B cell (primary cell): ENCODE results near the gene BIRC5. TPM values are rescaled to one million over a fixed set of nuclear protein-coding genes. Genes with fewer than 3 reads are reported as not detected.

ENCODE experiments used
- ATAC-seq: fragments of 200-7000 bp; cut with Tn5 transposase; one replicate; pipeline ENCODE4 v1.10.0; 2021; ENCODE audit warnings: low read depth, mild to moderate bottlenecking, moderate number of reproducible peaks, moderate library complexity
- CTCF ChIA-PET: fragments of 350-600 bp; sonication (Branson Sonifier 250); formaldehyde crosslinking; loops from one replicate; lab custom pipeline; 2021; ENCODE audit warnings: antibody characterized with exemption, inconsistent platforms; lab: Charles Lee
- POLR2A ChIA-PET: fragments of 350-600 bp; sonication (Branson Sonifier 250); formaldehyde crosslinking; loops from one replicate; lab custom pipeline; 2021; ENCODE audit warnings: antibody characterized with exemption; lab: Charles Lee
- DNase-seq: peaks from one replicate; pipeline ENCODE4 v3.0.0; 2013
- H2AFZ ChIP-seq: 2 replicates; pipeline ENCODE4 v1.6.1; 2012; ENCODE audit warnings: mild to moderate bottlenecking, low read depth, low read length; ENCODE audit not compliant: insufficient read depth, poor library complexity, severe bottlenecking
- H3K27ac ChIP-seq, 2 donors: 1 replicate in 1 of 2; 2 replicates in 1 of 2; pipeline ENCODE4 v1.5.1; 2012 to 2013; ENCODE audit warnings: low read length in 2 of 2, mild to moderate bottlenecking in 2 of 2, moderate library complexity in 1 of 2
- H3K27me3 ChIP-seq, 4 experiments: fragments of 200-600 bp in 1 of 4; sonication (generic) in 1 of 4; replicated peaks in 1 of 4; 1 replicate in 2 of 4; 2 replicates in 2 of 4; pipeline versions ENCODE4 v1.6.1 to v1.7.0; 2013 to 2016; ENCODE audit warnings: low read length in 3 of 4, mild to moderate bottlenecking in 2 of 4, mixed read lengths in 1 of 4, moderate library complexity in 1 of 4; ENCODE audit not compliant: insufficient read depth in 4 of 4, control insufficient read depth in 3 of 4; ENCODE audit errors: control extremely low read depth in 1 of 4
- H3K36me3 ChIP-seq, 2 experiments: replicated peaks in 1 of 2; 1 replicate in 1 of 2; 2 replicates in 1 of 2; pipeline versions ENCODE4 v1.6.1 to v1.7.1; 2013; ENCODE audit warnings: low read length in 1 of 2; ENCODE audit not compliant: insufficient read depth in 2 of 2, control insufficient read depth in 1 of 2; ENCODE audit errors: control extremely low read depth in 1 of 2, extremely low read depth in 1 of 2
- H3K4me1 ChIP-seq, 2 donors: fragments of 200-600 bp in 1 of 2; sonication (generic) in 1 of 2; 1 replicate in 1 of 2; 2 replicates in 1 of 2; pipeline versions ENCODE4 v1.5.1 to v1.6.1; 2013 to 2017; ENCODE audit warnings: low read length in 2 of 2; ENCODE audit not compliant: control insufficient read depth in 2 of 2, insufficient read depth in 2 of 2
- H3K4me2 ChIP-seq: replicated peaks from 2 replicates; pipeline ENCODE3; 2012; ENCODE audit warnings: mild to moderate bottlenecking, low read depth, low read length; ENCODE audit not compliant: poor library complexity, severe bottlenecking
- H3K4me3 ChIP-seq, 5 experiments: fragments of 200-600 bp in 1 of 5; sonication (generic) in 1 of 5; 1 replicate in 3 of 5; 2 replicates in 2 of 5; pipeline versions ENCODE4 v1.5.1 to v1.7.0; 2011 to 2016; ENCODE audit warnings: low read length in 4 of 5, mild to moderate bottlenecking in 4 of 5, low read depth in 2 of 5, control low read depth in 1 of 5, moderate library complexity in 1 of 5; ENCODE audit not compliant: insufficient read depth in 1 of 5; ENCODE audit errors: control extremely low read depth in 1 of 5, extremely low read depth in 1 of 5
- H3K79me2 ChIP-seq: fragments of 200-600 bp; sonication (generic); one replicate; pipeline ENCODE4 v1.6.0; 2016; ENCODE audit warnings: low read length; ENCODE audit not compliant: control insufficient read depth, insufficient read depth
- H3K9ac ChIP-seq: fragments of 200-600 bp; sonication (generic); 2 replicates; pipeline ENCODE4 v1.6.1; 2017; ENCODE audit warnings: mild to moderate bottlenecking, low read length, moderate library complexity
- H3K9me3 ChIP-seq, 3 donors: one replicate each; pipeline versions ENCODE4 v1.6.1 to v1.7.1; 2013; ENCODE audit warnings: low read length in 2 of 3; ENCODE audit not compliant: control insufficient read depth in 2 of 3, insufficient read depth in 1 of 3; ENCODE audit errors: control extremely low read depth in 1 of 3
- H4K20me1 ChIP-seq: 2 replicates; pipeline ENCODE4 v1.6.0; 2012; ENCODE audit warnings: mild to moderate bottlenecking, low read length; ENCODE audit not compliant: insufficient read depth, control insufficient read depth, poor library complexity, severe bottlenecking
- H3K27ac Mint-ChIP-seq: one replicate; pipeline ENCODE4 v1.8.0; 2021; ENCODE audit warnings: mixed read lengths
- H3K27me3 Mint-ChIP-seq: one replicate; pipeline ENCODE4 v1.8.0; 2021; ENCODE audit warnings: mixed read lengths
- H3K4me1 Mint-ChIP-seq: one replicate; pipeline ENCODE4 v1.8.0; 2021; ENCODE audit warnings: mixed read lengths
- H3K4me3 Mint-ChIP-seq: one replicate; pipeline ENCODE4 v1.8.0; 2021; ENCODE audit warnings: mixed read lengths
- H3K9me3 Mint-ChIP-seq: one replicate; pipeline ENCODE4 v1.8.0; 2022; ENCODE audit warnings: mixed read lengths; ENCODE audit not compliant: insufficient read depth
- CTCF ChIP-seq: fragments of 200-600 bp; IDR thresholded peaks from one replicate; pipeline ENCODE4 v1.8.0; 2022; ENCODE audit warnings: antibody characterized with exemption, mild to moderate bottlenecking
- EZH2 ChIP-seq: IDR thresholded peaks from 2 replicates; pipeline ENCODE4 v1.6.1; 2012; ENCODE audit warnings: borderline replicate concordance, low read depth, mild to moderate bottlenecking, moderate library complexity, low read length; ENCODE audit not compliant: insufficient read depth, poor library complexity, severe bottlenecking
- WGBS: methylation state at CpG from one replicate; pipeline ENCODE4 v1.1.5; 2013; ENCODE audit warnings: missing lambda C conversion rate; ENCODE audit not compliant: insufficient coverage; 5-methylcytosine and 5-hydroxymethylcytosine counted together
- intact Hi-C: fragments of 100-400 bp; cut with micrococcal nuclease; formaldehyde crosslinking; loops from one replicate; pipeline ENCODE4 v1.10.0; 2022
- polyA plus RNA-seq: library from polyadenylated mRNA; depleted of rRNA; stranded (reverse); fragments of >200 nt; gene quantifications from 2 replicates; pipeline ENCODE4 v1.2.3, GENCODE V29; 2012
- total RNA-seq, 2 donors: library from RNA; stranded (reverse); fragments of 120-200 nt in 1 of 2; gene quantifications; 1 replicate in 1 of 2; 2 replicates in 1 of 2; pipeline versions ENCODE4 v1.2.3 to v1.2.4, GENCODE V29; 2013 to 2022

The BIRC5 gene
- total and polyA plus RNA-seq, 2 donors (not counting 1 experiment from before 2014, with no cell fraction given): 0.33 to 0.84 TPM

- Histone ChIP-seq H3K36me3 (no peaks in the 10 kb centered on the region), H3K4me1 (peaks cover 26 to 29% of the 10 kb centered on the region in 2 donors), H3K27ac (no peak overlapping the region), H3K79me2 (no peaks in the 10 kb centered on the region), H3K4me3 (no peak overlapping the region), H2AFZ (no peak overlapping the region), H4K20me1 (no peaks in the 10 kb centered on the region), H3K9me3 (peaks cover 0 to 17% (median 0%) of the 10 kb centered on the region in 3 donors), H3K4me2 (no peak overlapping the region), H3K27me3 (peaks cover 0 to 29% (median 16%) of the 10 kb centered on the region in 4 experiments), H3K9ac (no peak overlapping the region)
- WGBS: 96% methylated on average over 5 of the region's 8 CpGs
- no peak overlapping the region for H3K27ac Mint-ChIP-seq
- TF ChIP-seq CTCF: no peak
- TF ChIP-seq EZH2: no peak
- ChIA-PET CTCF (interaction anchor here (1.0 to 1.8 kb wide), 2 partner anchors 14 to 34 kb away, joined by 3 to 7 read pairs; no protein-coding TSS in a partner anchor), POLR2A (no interaction called here)
- H3K4me3 Mint-ChIP-seq: no peak overlapping the region
- H3K27me3 Mint-ChIP-seq: peaks cover 11% of the 10 kb centered on the region
- intact Hi-C loops: no loop called here
- no peak for ATAC-seq
- no peaks in the 10 kb centered on the region for H3K9me3 Mint-ChIP-seq
- peaks cover 35% of the 10 kb centered on the region for H3K4me1 Mint-ChIP-seq
- no peak for DNase-seq
Measured at GRCh38 chr17:78235885-78236284, 21.8 kb downstream of the BIRC5 start.

GRCh38 chr17:78236362-78237127 lies 22.5 kb downstream of the BIRC5 start:
- POLR2A ChIA-PET: no interaction called here
- intact Hi-C loops: no loop called here

More at GRCh38 chr17:78236362-78237127, 22.5 kb downstream of the BIRC5 start:
- H3K36me3 ChIP-seq: no peaks in the 10 kb centered on the region
- no peaks in the 10 kb centered on the region for H4K20me1 ChIP-seq
- Mint-ChIP-seq H3K9me3 (no peaks in the 10 kb centered on the region), H3K4me3 (no peak overlapping the region), H3K27me3 (peaks cover 10% of the 10 kb centered on the region), H3K27ac (no peak overlapping the region), H3K4me1 (peaks cover 35% of the 10 kb centered on the region)
- H3K4me3 ChIP-seq: no peak overlapping the region
- CTCF ChIA-PET: interaction anchor here (0.9 to 1.8 kb wide), 4 partner anchors 10 to 122 kb away, joined by 3 to 7 read pairs (median 3); no protein-coding TSS in a partner anchor
- H3K9ac ChIP-seq: no peak overlapping the region
- H3K27ac ChIP-seq: no peak overlapping the region
- no peak overlapping the region for H2AFZ ChIP-seq
- ATAC-seq: no peak
- no peak for DNase-seq
- no peaks in the 10 kb centered on the region for H3K79me2 ChIP-seq
- H3K9me3 ChIP-seq: peaks cover 0 to 14% (median 0%) of the 10 kb centered on the region in 3 donors
- H3K4me2 ChIP-seq: no peak overlapping the region
- peaks cover 0 to 22% (median 11%) of the 10 kb centered on the region in 4 experiments for H3K27me3 ChIP-seq
- H3K4me1 ChIP-seq: peaks cover 20 to 24% of the 10 kb centered on the region in 2 donors
- 98% methylated on average over 20 of the region's 20 CpGs for WGBS
- TF ChIP-seq EZH2 (no peak), CTCF (no peak)
